Measurements from ENCODE around the gene SMIM32. TPM values are rescaled to one million over a fixed set of nuclear protein-coding genes. Genes with fewer than 3 reads are reported as not detected.

Gene SMIM32
- polyA plus RNA-seq, 1 donor from 2014 or later: 3.6 TPM

DNA sequence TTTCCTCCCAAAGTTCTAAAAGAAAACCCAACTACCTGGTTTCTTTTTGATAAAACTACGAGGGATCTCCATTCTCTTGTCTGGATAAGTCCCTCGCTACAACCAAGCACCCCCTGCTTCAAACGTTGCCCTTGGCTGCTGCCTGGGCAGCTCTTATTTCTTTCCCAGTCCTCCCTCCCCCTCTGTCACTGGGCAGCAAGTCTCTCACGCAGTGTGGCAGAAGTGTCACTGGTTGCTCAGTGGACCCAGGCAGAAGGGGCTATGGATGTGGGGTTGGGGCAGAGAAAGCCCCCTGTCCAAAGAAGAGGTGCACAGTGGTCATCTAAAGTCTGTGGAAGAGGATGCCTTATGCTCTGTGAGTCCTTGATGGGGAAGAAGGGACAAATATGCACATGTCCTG lies 7.2 kb upstream of the SMIM32 start:
- TF ChIP-seq EZH2 (IDR thresholded peaks at IDR 0.05; ENCODE audit: borderline replicate concordance, insufficient read depth, low read length, poor library complexity, severe bottlenecking): no peak
- no peak for TF ChIP-seq RAD21 (conservative IDR thresholded peaks at IDR 0.05)
- no peak for TF ChIP-seq MXI1 (conservative IDR thresholded peaks at IDR 0.05; ENCODE audit: poor library complexity, severe bottlenecking)
- TF ChIP-seq, protein P1, sequence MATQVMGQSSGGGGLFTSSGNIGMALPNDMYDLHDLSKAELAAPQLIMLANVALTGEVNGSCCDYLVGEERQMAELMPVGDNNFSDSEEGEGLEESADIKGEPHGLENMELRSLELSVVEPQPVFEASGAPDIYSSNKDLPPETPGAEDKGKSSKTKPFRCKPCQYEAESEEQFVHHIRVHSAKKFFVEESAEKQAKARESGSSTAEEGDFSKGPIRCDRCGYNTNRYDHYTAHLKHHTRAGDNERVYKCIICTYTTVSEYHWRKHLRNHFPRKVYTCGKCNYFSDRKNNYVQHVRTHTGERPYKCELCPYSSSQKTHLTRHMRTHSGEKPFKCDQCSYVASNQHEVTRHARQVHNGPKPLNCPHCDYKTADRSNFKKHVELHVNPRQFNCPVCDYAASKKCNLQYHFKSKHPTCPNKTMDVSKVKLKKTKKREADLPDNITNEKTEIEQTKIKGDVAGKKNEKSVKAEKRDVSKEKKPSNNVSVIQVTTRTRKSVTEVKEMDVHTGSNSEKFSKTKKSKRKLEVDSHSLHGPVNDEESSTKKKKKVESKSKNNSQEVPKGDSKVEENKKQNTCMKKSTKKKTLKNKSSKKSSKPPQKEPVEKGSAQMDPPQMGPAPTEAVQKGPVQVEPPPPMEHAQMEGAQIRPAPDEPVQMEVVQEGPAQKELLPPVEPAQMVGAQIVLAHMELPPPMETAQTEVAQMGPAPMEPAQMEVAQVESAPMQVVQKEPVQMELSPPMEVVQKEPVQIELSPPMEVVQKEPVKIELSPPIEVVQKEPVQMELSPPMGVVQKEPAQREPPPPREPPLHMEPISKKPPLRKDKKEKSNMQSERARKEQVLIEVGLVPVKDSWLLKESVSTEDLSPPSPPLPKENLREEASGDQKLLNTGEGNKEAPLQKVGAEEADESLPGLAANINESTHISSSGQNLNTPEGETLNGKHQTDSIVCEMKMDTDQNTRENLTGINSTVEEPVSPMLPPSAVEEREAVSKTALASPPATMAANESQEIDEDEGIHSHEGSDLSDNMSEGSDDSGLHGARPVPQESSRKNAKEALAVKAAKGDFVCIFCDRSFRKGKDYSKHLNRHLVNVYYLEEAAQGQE (IDR thresholded peaks at IDR 0.05; ENCODE audit: borderline replicate concordance): no peak
- no peak for TF ChIP-seq SMC3 (conservative IDR thresholded peaks at IDR 0.05; ENCODE audit: poor library complexity)
- no peak for TF ChIP-seq EP300 (conservative IDR thresholded peaks at IDR 0.05; ENCODE audit: poor library complexity, severe bottlenecking)
- TF ChIP-seq, protein P2, sequence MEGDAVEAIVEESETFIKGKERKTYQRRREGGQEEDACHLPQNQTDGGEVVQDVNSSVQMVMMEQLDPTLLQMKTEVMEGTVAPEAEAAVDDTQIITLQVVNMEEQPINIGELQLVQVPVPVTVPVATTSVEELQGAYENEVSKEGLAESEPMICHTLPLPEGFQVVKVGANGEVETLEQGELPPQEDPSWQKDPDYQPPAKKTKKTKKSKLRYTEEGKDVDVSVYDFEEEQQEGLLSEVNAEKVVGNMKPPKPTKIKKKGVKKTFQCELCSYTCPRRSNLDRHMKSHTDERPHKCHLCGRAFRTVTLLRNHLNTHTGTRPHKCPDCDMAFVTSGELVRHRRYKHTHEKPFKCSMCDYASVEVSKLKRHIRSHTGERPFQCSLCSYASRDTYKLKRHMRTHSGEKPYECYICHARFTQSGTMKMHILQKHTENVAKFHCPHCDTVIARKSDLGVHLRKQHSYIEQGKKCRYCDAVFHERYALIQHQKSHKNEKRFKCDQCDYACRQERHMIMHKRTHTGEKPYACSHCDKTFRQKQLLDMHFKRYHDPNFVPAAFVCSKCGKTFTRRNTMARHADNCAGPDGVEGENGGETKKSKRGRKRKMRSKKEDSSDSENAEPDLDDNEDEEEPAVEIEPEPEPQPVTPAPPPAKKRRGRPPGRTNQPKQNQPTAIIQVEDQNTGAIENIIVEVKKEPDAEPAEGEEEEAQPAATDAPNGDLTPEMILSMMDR (IDR thresholded peaks at IDR 0.05; ENCODE audit: poor library complexity, severe bottlenecking): no peak
- H3K79me2 ChIP-seq (replicated peaks; ENCODE audit: insufficient read depth, low read length): no peaks in the 10 kb centered on the region
- no peak overlapping the region for H2AFZ ChIP-seq (ENCODE audit: low read depth, low read length)

DNA sequence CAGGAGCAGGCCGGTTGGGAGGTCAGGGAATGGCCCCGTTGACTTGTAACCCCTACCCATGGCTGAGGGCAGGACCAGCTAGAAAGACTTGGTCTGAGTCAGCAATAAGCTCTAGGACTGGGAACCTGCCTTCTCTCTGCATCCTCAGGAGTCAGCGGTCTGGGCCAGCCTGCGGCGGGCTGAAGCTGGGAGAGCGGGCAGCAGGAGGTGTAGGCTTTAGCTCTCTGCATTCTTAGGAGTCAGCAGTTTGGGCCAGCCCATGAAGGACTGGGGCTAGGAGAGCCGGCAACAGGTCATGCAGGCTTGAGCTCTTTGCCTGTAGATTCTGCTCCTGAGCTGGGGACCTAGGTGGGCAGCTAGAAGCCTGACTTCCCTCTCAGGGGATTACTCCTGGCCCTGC lies 6.4 kb upstream of the SMIM32 start:
- TF ChIP-seq EP300 (conservative IDR thresholded peaks at IDR 0.05; ENCODE audit: poor library complexity, severe bottlenecking): no peak
- no peak for TF ChIP-seq POLR2AphosphoS5 (IDR thresholded peaks at IDR 0.05)
- no peak for TF ChIP-seq SMC3 (conservative IDR thresholded peaks at IDR 0.05; ENCODE audit: poor library complexity)
- H3F3A ChIP-seq (ENCODE audit: insufficient read depth, low read length, poor library complexity, severe bottlenecking): no peaks in the 10 kb centered on the region
- H3K27me3 ChIP-seq (ENCODE audit: insufficient read depth, low read depth, low read length): no peaks in the 10 kb centered on the region
- H4K20me1 ChIP-seq (ENCODE audit: insufficient read depth): no peaks in the 10 kb centered on the region
- no peak overlapping the region for H3K4me2 ChIP-seq (ENCODE audit: low read length)
- no peak overlapping the region for H3K27ac ChIP-seq (ENCODE audit: low read length)
- no peaks in the 10 kb centered on the region for H3K9me2 ChIP-seq (ENCODE audit: insufficient read depth, low read length)
- H3K9me3 ChIP-seq (ENCODE audit: low read length): no peaks in the 10 kb centered on the region
- no peaks in the 10 kb centered on the region for H3K36me3 ChIP-seq (ENCODE audit: insufficient read depth, low read length)
- H3K4me3 ChIP-seq (ENCODE audit: low read length): no peak overlapping the region
- H3K79me2 ChIP-seq (replicated peaks; ENCODE audit: insufficient read depth, low read length): no peaks in the 10 kb centered on the region
- H3K9ac ChIP-seq (ENCODE audit: low read length): no peak overlapping the region
- H2AFZ ChIP-seq (ENCODE audit: low read depth, low read length): no peak overlapping the region

More for the DNA sequence above, 7.2 kb upstream of the SMIM32 start:
- Histone ChIP-seq H3K9me3 (ENCODE audit: low read length) (no peaks in the 10 kb centered on the region), H3F3A (ENCODE audit: insufficient read depth, low read length, poor library complexity, severe bottlenecking) (no peaks in the 10 kb centered on the region), H3K9ac (ENCODE audit: low read length) (no peak overlapping the region), H3K36me3 (ENCODE audit: insufficient read depth, low read length) (no peaks in the 10 kb centered on the region), H3K27ac (ENCODE audit: low read length) (no peak overlapping the region), H3K4me3 (ENCODE audit: low read length) (no peak overlapping the region), H3K9me2 (ENCODE audit: insufficient read depth, low read length) (no peaks in the 10 kb centered on the region), H3K27me3 (ENCODE audit: insufficient read depth, low read depth, low read length) (no peaks in the 10 kb centered on the region), H4K20me1 (ENCODE audit: insufficient read depth) (no peaks in the 10 kb centered on the region), H3K4me2 (ENCODE audit: low read length) (no peak overlapping the region)

DNA sequence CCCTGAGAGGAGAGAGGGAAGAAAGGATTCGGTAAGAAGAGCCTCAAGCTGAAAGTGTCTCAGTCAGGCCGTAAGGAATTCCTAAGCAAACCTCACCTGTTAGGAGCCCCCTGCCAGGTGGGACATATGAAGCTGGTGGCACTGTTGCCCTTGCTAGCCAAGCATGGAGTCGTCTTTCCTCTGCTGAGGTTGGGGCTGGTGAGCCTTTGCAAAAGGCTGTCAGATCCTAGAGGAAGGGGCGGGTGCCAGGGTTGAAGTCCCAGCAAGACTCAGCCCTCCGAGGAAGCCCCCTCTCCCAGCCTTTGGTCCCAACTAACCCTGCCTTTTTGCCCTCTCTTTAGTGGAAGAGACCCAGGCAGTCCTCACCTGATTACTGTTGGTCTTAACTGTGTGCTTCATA lies 5.5 kb upstream of the SMIM32 start:
- no peak overlapping the region for H3K4me3 ChIP-seq (ENCODE audit: low read length)
- no peaks in the 10 kb centered on the region for H3K79me2 ChIP-seq (replicated peaks; ENCODE audit: insufficient read depth, low read length)
- H3K27me3 ChIP-seq (ENCODE audit: insufficient read depth, low read depth, low read length): peaks cover 7% of the 10 kb centered on the region
- no peaks in the 10 kb centered on the region for H3F3A ChIP-seq (ENCODE audit: insufficient read depth, low read length, poor library complexity, severe bottlenecking)
- H4K20me1 ChIP-seq (ENCODE audit: insufficient read depth): no peaks in the 10 kb centered on the region
- no peaks in the 10 kb centered on the region for H3K9me3 ChIP-seq (ENCODE audit: low read length)
- TF ChIP-seq POLR2AphosphoS5 (IDR thresholded peaks at IDR 0.05) (no peak), SMC3 (conservative IDR thresholded peaks at IDR 0.05; ENCODE audit: poor library complexity) (no peak), EZH2 (IDR thresholded peaks at IDR 0.05; ENCODE audit: borderline replicate concordance, insufficient read depth, low read length, poor library complexity, severe bottlenecking) (no peak), TAF1 (IDR thresholded peaks at IDR 0.05; ENCODE audit: low read depth) (no peak), RAD21 (conservative IDR thresholded peaks at IDR 0.05) (no peak), EP300 (conservative IDR thresholded peaks at IDR 0.05; ENCODE audit: poor library complexity, severe bottlenecking) (no peak), MXI1 (conservative IDR thresholded peaks at IDR 0.05; ENCODE audit: poor library complexity, severe bottlenecking) (no peak)
- TF ChIP-seq, protein P2 (IDR thresholded peaks at IDR 0.05; ENCODE audit: poor library complexity, severe bottlenecking): no peak
- TF ChIP-seq, protein P1 (IDR thresholded peaks at IDR 0.05; ENCODE audit: borderline replicate concordance): no peak
- H3K4me2 ChIP-seq (ENCODE audit: low read length): no peak overlapping the region
- H3K9me2 ChIP-seq (ENCODE audit: insufficient read depth, low read length): no peaks in the 10 kb centered on the region
- no peak overlapping the region for H2AFZ ChIP-seq (ENCODE audit: low read depth, low read length)
- H3K9ac ChIP-seq (ENCODE audit: low read length): no peak overlapping the region
- H3K27ac ChIP-seq (ENCODE audit: low read length): no peak overlapping the region
- no peaks in the 10 kb centered on the region for H3K36me3 ChIP-seq (ENCODE audit: insufficient read depth, low read length)
